HG03442 (cell line): ENCODE measurements around the gene CSTPP1.

Source experiments
- ATAC-seq: cut with Tn5 transposase; IDR thresholded peaks from one replicate; pipeline ENCODE4 v1.9.1; 2021; ENCODE audit warnings: mild to moderate bottlenecking, moderate library complexity; ENCODE audit not compliant: unreplicated experiment

The CSTPP1 gene

DNA sequence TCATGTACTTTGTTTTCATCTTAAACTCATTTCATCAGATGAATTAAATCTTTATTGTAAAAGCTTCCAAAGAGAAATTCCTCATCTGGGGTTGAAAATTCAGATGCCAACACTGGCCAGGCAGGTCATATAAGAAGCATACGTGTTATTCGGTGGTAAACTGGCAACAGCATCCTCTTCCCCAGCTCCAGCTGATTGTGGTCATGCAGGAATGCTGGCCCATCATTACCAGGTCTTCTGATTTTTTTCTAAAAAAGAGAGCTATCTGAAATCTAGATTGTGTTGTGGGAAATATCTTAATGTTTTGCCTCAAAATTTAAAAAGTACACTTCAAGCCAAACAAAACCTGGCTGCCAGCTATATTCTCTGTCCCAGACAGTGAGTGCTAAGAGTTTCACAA lies 186.5 kb downstream of the CSTPP1 start:
- ATAC-seq: no peak

DNA sequence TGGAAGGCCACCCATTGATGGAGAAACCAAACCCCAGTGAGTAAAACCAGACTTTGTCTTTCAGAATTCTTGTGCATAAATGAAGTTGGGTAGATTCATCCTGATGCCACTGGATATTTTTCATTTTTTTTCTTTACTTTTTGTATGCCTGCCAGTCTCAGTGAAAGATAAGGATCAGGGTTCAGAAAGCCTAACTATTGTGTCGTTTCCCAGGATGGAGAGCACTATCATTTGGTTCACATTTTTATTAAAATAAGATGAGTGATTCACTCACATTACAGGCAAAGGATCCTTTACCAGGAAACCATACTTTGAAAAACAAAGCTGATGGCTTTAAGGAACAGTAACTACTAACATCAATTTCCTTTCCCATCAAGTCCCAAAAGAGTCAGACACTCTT lies 188.1 kb downstream of the CSTPP1 start:
- ATAC-seq: no peak

DNA sequence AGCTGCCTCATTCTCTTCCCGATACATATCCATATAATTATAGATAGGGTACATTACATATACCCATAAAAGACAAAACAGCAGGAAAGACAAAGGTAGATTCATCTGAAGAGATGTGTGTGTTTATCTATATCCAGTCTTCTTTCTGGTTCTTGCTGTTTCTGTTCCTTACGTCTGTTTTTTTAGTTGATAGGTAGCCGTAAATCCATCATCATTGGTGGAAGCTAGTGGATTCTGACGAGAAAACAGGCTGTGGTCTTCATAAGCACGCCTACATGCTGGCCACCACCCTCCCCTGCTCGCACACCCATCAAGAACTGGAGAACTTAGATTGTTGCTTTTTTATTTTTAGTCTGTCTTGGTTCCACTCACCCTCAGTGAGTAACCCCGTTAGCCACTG lies 188.5 kb downstream of the CSTPP1 start:
- ATAC-seq: no peak

DNA sequence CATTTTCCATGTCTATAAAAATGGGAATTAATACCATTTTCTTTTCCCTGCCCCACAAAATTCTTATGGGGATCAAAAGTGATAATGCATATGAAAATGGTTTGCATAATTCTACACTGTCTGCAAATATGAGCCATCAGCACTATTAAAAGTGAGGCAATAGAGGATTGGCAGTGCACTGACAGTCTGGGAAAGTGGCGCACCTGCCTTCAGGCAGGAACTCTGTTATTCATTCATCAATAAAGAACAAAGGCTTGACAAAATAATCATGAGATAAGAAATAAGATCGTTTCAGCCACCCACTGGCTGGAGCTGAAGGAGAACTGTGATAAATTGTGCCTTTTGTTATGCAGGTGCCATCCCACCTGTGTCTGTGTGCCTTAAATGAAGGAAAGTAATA lies 190.7 kb downstream of the CSTPP1 start:
- no peak for ATAC-seq

DNA sequence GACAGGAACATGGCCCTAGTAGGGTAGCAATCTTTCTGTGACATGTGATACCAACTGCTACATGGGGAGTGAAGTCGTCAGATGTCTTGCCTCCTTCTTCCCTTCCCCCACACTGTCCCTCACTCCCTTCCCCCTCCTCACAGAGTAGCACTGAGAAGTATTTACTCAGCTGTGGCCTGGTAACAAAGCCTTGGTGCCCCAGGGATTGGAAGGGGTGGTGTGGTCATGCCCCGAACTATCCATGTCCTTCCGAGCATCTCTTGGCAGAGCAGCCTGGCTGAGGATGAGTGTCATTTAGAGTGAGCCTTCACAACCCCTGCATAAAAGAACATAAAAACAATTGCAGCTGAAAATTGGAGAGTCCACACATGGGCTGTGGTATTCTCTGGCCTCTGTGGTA lies 194.0 kb downstream of the CSTPP1 start:
- ATAC-seq: no peak

DNA sequence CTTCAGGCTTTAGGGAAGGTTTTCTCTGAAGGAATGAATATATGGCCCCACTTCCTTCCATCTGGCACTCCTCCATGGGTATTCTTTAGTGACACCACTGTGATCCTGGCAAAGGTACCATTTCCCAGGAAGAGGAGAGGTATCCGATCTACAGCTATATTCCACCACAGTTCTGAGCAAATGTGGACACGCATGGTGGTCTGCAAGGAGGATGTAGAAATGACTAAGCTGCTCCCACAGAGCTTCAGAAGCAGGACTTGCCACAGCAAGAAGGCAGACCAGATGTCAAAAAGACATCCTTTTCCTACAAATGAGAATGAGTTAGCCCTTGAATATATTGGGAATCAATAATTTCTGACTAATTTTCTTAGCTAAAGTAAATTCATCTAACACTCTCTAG lies 194.6 kb downstream of the CSTPP1 start:
- ATAC-seq: peak; percentile 46

DNA sequence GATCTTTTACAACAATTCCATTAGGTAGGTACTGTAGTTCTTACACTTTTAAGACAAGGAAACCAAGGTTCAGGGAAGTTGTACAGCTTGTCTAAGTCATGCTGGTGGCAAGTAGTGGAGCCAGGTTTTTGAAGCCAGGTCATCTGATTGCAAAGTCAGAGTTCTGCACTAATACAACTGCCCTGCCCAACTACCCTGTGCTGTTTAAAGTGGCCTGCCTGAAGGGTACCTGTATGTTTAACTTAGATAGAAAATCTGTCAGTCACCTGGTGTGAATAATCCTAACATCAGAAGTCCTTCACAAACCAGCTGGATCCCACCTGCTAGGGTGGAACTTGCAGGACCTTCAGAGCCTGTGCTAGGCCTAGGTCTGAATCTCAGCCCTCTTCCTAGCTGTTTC lies 195.9 kb downstream of the CSTPP1 start:
- ATAC-seq: no peak

DNA sequence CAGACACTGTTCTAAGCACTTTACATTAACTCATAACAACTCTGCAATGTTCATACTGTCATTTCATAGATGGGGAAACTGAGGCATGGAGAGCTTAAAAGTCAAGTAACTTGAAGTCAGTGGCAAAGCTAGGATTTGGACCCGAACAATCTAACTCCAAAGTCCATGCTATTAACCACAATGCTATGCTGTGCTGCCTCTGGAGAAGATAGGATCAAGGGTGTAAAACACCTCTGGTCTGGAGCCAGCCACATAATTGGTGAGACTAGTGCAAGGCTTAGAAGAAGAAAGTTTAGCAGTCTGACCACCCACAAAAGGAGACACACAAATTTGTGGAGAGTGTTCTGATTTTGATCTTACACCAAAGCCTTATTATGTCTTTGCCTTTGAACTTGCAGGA lies 196.4 kb downstream of the CSTPP1 start:
- no peak for ATAC-seq

DNA sequence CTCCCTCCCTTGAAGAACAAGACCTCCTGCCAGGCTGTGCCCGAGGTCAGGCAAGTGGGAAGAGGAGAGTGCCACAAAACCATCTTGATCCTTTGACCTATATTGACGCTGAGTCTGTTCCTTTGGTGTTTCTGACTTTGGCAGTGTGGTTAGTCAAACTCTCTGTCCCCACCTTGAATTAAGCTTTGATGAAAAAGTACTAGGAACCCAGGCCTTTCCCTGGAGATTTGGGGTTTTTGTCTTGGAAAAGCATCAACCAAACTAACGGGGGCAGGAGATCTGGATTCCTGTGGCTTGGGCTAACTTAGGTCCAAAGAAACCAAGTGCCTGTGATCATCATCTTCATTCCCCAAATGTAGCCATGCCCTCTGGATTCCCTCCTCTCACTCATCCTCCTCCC lies 199.8 kb downstream of the CSTPP1 start:
- ATAC-seq: no peak

DNA sequence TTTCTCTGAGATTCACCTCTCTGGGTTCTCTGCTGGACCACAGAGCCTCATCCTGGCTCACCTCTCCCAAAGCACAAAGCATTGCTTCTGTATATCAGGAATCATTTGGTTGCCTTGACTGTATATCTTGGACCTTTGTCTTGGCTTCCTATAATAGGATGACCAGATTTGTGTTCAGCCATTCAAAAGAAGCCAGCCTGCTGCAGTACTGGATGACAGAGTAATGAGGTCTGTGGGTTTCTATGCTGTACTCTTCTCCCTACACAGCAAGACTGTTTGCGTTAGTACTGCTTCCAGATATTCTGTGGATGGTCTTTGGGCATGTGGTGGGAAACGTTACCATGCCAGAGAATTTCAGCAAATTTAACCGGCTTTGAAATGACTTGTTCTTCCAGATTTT lies 200.4 kb downstream of the CSTPP1 start:
- ATAC-seq: no peak

DNA sequence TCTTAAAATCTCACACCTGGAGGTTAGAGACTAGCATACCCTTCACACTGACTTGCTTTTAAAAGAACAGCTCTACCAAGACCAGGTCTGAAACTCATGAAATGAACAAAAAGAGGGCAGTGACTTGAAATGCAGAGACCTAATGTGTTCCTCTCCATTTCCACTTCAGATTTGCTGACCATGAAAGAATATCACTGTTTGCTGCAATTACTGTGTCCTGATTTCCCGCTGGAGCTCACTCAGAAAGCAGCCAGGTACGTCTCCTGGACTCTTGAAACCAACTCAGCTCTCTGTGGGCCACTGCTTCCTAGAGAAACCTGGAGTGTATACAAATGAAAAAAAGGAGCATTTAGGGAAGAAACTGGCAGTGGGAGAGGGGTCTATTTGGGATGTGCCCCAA lies 200.9 kb downstream of the CSTPP1 start:
- no peak for ATAC-seq

DNA sequence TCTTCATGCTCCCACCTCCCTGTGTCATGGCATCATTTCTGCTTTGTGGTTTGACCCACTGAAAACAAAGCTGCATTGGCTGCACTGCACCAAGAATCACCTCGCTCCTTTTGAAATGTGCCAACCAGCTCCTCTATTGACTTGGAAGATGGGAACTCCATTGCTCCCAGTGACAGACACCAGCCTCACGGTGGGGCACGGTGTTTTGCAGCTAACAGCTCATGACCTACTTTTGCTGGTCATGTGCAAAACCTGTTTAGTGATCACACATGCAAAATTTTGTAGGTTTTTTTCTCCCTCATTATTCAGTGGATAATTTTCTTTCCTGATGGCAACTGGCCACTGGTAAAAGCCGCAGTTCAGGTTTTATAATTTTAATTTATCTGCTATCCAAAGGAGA lies 203.3 kb downstream of the CSTPP1 start:
- ATAC-seq: no peak

DNA sequence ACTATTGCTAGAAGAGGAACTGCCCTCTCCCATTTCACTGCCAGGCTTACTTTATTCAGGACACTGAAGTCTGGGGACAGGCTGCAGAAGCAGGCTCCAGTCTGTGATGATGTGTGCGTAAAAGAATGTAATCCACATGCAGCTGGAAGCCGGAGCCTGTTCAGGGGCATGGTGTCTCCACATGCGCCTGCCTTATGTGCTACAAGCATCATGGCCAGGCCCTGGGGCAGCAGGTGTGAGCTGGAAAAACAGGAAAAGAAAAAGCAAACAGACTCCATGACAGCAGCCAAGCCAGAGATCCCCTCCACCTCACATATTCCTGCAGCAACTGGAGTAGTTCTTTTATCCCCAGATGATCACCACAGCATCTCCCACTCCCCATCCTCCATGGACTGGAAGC lies 206.8 kb downstream of the CSTPP1 start:
- no peak for ATAC-seq

DNA sequence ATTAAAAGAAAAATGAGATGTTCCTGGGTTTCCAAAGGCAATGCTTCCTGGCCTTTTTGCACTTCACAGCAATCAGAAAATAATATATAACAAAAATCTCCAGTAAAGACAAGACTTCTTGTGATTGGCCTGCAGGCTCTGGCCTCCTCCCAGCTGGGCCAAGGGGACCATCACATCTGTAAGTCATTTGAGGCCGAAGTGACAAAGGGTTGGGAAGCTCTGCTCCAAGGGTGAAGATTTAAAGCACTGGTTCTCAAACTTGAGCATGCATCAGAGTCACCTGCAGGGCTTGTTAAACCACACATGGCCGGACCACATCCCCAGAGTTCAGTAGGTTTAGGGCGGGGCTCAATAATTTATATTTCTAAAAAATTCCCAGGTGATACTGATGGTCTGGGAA lies 208.0 kb downstream of the CSTPP1 start:
- ATAC-seq: no peak

DNA sequence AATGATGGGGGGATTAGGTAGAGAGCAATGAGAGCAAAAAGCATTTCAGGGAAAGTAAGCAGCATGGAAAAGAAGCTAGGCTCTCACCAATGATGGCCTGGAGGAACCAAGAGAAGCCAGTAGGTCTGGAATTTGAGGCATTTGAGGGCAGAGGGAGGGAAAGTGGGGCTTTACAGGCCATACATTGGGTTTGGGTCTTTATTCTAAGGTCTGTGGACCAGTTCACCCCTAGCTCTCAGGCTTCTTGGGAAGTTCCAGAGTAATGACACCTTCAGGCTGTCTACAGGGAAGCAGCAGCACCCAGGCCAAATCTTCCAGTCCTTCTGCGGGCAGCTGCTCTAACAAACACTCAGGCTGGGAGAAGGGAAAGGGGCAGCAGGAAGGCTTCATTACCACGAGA lies 210.7 kb downstream of the CSTPP1 start:
- no peak for ATAC-seq

DNA sequence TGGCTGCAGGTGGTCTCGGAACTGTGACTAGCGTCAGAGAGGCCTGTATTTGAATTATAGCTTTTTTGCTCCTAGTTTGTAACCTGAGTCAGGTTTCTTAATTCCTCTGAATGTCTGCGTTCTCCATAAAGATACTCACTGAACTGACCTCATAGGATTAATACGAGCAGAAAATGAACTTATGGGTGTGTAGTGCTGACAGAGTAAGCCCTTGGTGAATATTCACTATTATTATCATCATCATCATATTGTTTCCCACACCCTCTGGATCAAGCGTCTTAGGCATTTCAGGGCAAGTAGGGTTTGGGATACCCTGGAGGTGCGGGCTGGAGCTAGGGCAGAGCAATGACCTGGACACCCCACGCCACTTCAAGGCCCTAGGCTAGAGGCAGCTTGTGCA lies 211.1 kb downstream of the CSTPP1 start:
- no peak for ATAC-seq

DNA sequence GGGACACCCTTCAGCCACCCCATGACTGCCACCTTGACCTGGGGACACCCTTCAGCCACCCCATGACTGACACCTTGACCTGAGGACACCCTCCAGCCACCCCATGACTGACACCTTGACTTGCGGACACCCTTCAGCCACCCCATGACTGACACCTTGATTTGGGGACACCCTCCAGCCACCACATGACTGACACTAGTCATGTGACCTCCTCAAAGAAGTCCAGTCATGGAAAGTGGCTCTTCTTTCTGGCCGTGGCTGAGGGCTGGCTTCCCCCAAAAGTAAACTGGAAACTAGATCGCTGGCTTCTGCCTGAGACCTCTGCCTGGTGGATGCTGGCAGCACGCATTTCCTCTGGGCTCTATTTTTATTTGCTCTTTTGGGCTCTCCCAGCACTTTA lies 211.7 kb downstream of the CSTPP1 start:
- no peak for ATAC-seq

DNA sequence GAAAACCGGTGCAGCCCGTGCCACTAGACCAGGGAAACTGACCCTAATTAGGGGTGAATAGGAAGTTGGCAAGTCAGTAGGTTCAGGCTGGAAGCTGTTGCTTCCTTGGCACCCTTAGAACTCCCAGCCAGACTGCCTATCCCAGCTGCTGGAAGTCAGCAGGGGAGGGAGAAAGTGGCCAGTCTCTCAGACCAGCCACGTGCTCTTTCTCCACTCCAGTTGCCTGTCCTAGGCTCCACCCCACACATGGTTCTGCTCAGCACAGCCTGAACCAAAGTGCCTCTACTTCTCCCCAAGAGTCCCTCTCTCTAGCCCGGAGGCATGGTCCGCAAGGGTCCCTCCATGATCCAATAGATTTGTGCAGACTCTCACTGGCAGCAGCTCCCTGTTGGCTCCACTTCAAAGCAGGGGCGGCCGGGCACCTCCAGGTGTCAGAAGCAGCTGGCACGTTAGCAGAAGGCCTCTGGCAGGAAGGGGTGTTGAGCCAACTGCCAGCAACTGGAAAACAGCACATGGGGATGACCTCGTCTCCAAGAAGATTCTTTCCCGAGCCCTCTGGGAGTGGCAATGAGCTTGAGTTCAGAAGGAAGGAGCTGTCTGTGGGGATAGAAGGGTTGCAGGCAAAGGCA lies 212.5 kb downstream of the CSTPP1 start:
- ATAC-seq: no peak

DNA sequence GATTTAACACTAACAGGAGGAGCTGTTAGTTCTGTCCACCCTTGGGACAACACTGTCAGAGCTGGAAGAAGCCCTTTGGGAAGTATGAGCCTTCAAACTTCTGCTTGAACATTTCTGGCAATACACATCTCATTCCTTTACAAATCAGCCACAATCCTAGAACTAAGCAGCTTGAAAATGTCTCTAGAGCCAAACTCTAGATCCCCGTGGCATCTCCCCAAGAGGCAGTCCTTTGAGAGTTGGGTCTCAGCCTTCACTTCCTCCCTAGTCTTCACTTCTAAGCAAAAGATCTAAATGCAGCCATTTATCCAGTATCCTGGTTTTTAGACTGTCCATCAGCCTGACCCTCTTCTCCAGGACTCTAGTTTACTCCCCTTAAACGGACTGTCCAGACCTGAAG lies 213.2 kb downstream of the CSTPP1 start:
- no peak for ATAC-seq

DNA sequence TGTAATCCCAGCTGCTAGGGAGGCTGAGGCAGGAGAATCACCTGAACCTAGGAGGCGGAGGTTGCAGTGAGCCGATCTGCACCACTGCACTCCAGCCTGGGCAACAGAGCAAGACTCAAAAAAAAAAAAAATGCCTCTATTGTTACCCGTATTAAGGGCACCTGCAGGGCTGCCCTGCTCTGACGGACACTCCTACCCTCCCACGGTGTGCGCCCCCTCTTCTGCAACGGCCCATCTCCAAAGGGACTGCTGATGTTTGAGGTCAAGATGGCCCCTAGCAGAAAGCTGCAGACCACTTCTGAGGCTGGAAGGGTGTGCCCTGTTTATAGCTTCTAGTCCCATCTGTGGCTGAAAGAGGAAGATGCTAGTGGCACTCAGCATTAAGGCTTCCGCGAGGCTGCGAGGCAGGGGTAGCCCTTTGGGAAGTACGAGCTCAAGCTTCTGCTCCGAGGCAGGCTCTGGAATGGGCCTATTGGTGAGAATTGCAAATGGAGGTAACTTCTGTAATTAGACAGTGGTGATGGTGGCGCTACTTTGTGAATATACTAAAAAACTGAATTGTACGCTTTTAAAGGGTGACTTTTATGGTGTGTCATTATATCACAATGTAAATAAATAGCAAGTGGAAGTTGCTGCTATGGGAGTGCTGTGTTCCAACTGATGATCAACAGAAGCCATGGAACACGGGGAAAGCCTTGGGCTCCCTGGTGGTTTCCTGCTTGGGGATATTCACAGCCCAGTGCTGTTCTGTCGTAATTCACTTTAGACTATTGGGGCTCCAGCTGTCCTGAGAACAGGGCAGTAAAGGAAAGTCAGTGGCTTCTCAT lies 215.8 kb downstream of the CSTPP1 start:
- ATAC-seq: no peak

DNA sequence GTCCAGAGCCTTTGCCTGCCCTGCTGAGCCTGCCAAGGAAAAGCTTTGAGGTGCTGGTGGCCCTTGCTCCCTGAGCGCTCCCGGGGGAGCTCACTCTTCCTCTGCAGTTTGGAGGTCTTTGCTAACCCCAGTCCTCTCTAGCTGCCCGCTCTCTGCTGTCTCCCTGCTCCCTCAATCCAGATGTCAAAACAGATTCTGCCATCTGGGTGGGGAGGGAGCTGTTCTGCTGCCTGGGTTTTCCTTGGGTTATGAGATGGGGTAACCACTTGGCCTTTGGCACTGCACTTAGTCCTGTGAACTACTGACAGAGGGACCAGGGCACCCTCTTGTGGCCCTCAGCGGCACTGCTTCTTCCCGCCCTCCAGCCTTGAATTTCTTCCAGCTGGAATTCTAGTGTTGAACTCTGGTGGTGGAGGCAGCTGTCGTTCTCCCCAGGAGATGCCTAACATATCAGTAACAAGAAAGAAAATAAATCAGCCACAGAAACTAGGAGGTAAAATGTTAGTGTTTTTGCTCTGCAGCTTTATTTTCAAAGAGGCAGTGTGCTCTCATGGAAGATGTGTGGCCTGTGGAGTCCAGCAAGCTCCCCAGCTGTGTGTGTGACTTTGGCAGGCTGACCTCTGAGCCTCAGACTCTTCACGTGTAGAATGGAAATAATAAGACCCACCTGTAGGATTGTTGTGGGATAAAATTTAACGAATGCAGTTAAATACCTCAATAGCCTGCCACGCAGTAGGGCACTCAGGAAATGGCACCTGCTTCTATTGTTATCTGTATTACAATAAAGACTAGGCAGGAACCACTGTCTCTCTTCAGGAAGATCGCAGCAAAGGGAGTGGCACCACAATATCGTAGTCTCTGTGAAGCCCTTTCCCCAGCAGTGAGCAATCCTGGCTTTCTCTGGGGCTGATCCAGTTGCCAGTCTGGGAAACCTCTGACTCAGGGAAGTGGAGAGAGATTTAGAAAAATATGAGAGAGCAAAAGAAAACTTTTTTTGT lies 216.7 kb downstream of the CSTPP1 start:
- ATAC-seq: no peak
